K562 (cell line): ENCODE measurements around the gene RPTOR. TPM values are rescaled to one million over a fixed set of nuclear protein-coding genes. Genes with fewer than 3 reads are reported as not detected.
A peak's percentile ranks its signal among the peaks of the same experiment; 100 is the strongest.

Experiments used
- ATAC-seq: fragments of 200-7000 bp; cut with Tn5 transposase; 3 replicates; pipeline ENCODE4 v1.9.1; 2020; ENCODE audit warnings: moderate library complexity
- BruUV-seq: library from RNA; stranded (reverse); fragments of 400-500 nt; replicated peaks from 2 replicates; lab custom pipeline; 2021; lab: Mats Ljungman, UMichigan
- CTCF ChIA-PET: fragments of 300-600 bp; formaldehyde crosslinking; extraction: SDS; loops from one replicate; lab custom pipeline; 2021; ENCODE audit warnings: low intra/inter-chr PET ratio; lab: Yijun Ruan, JAX
- POLR2A ChIA-PET: fragments of 300-600, 350-650 bp; sonication (Branson Sonifier 250); formaldehyde crosslinking; extraction: SDS; loops from one replicate; lab custom pipeline; 2021; ENCODE audit warnings: antibody characterized with exemption, inconsistent platforms; lab: Yijun Ruan, JAX
- DNase-seq, 4 experiments: peaks; one replicate each; pipeline versions ENCODE4 v3.0.0 to v3.0.0-alpha.2; 2011 to 2018; ENCODE audit warnings: low spot score in 3 of 4, mixed read lengths in 3 of 4; ENCODE audit errors: extremely low read depth in 1 of 4
- FAIRE-seq: peaks from 2 replicates; lab custom pipeline; 2011; peaks lifted over from hg19 to GRCh38; lab: Jason Lieb, UNC
- H2AFZ ChIP-seq: 2 replicates; pipeline ENCODE4 v1.6.0; 2011; ENCODE audit warnings: low read depth, low read length, control low read depth, inconsistent platforms
- H3K27ac ChIP-seq: fragments of 200-600 bp; 3 replicates; pipeline ENCODE4 v1.8.0; 2011; ENCODE audit warnings: low read depth, mild to moderate bottlenecking, control low read depth, inconsistent platforms, low read length, moderate library complexity, mixed read lengths; ENCODE audit errors: extremely low read depth
- H3K27me3 ChIP-seq, 2 experiments: fragments of 300-600 bp in 1 of 2; 2 replicates in 1 of 2; 3 replicates in 1 of 2; pipeline versions ENCODE4 v1.6.0 to v1.8.0; 2011; ENCODE audit warnings: inconsistent platforms in 2 of 2, low read length in 2 of 2, mild to moderate bottlenecking in 1 of 2, mixed read lengths in 1 of 2, moderate library complexity in 1 of 2; ENCODE audit not compliant: control insufficient read depth in 2 of 2, insufficient read depth in 2 of 2
- H3K36me3 ChIP-seq: fragments of 300-600 bp; 3 replicates; pipeline ENCODE4 v1.8.0; 2011; ENCODE audit warnings: mild to moderate bottlenecking, low read length, inconsistent platforms; ENCODE audit not compliant: control insufficient read depth, insufficient read depth
- H3K4me1 ChIP-seq, 2 experiments: fragments of 200-600 bp in 1 of 2; replicated peaks in 1 of 2; 2 replicates in 1 of 2; 3 replicates in 1 of 2; pipeline versions ENCODE4 v1.5.1 to v1.8.0; 2011; ENCODE audit warnings: inconsistent platforms in 2 of 2, low read length in 2 of 2, mild to moderate bottlenecking in 1 of 2, mixed read lengths in 1 of 2, moderate library complexity in 1 of 2; ENCODE audit not compliant: control insufficient read depth in 2 of 2, insufficient read depth in 2 of 2
- H3K4me2 ChIP-seq: 2 replicates; pipeline ENCODE4 v1.6.1; 2011; ENCODE audit warnings: low read length, control low read depth, inconsistent platforms, mixed read lengths; ENCODE audit not compliant: insufficient read depth
- H3K4me3 ChIP-seq: fragments of 200-600 bp; sonication (generic), shearing (Covaris generic); 2 replicates; pipeline ENCODE4 v1.5.1; 2016; ENCODE audit warnings: control low read depth, inconsistent platforms
- H3K79me2 ChIP-seq: fragments of 200-600 bp; 3 replicates; pipeline ENCODE4 v1.8.0; 2011; ENCODE audit warnings: low read length, inconsistent platforms; ENCODE audit not compliant: control insufficient read depth, insufficient read depth
- H3K9ac ChIP-seq, 2 experiments: 2 replicates each; pipeline versions ENCODE4 v1.6.0 to v1.6.1; 2011; ENCODE audit warnings: low read depth in 2 of 2, low read length in 2 of 2, control low read depth in 1 of 2, inconsistent platforms in 1 of 2, mild to moderate bottlenecking in 1 of 2, mixed read lengths in 1 of 2; ENCODE audit not compliant: insufficient read depth in 1 of 2
- H3K9me1 ChIP-seq: one replicate; pipeline ENCODE4 v1.6.0; 2011; ENCODE audit warnings: inconsistent platforms, mild to moderate bottlenecking, low read length, moderate library complexity; ENCODE audit not compliant: control insufficient read depth, insufficient read depth
- H3K9me3 ChIP-seq: replicated peaks from 2 replicates; pipeline ENCODE4 v1.5.1; 2011; ENCODE audit warnings: low read depth, low read length, inconsistent platforms; ENCODE audit not compliant: control insufficient read depth, insufficient read depth
- H4K20me1 ChIP-seq: replicated peaks from 2 replicates; pipeline ENCODE4 v1.6.1; 2011; ENCODE audit warnings: low read length, inconsistent platforms, mixed read lengths; ENCODE audit not compliant: control insufficient read depth, insufficient read depth
- ZFP36 ChIP-seq: fragments of 150-350 bp; IDR thresholded peaks from 2 replicates; pipeline ENCODE4 v1.6.1; 2018; ENCODE audit warnings: low read length, low read depth; ENCODE audit not compliant: partially characterized antibody
- WGBS: fragments of 100-300 bp; shearing (Covaris generic); methylation state at CpG from one replicate; pipeline ENCODE4 v1.1.6; 2016; ENCODE audit warnings: low coverage, mixed read lengths; ENCODE audit not compliant: insufficient coverage; ENCODE audit errors: missing lambda C conversion rate; 5-methylcytosine and 5-hydroxymethylcytosine counted together
- in situ Hi-C: fragments of 300-500 bp; cut with MboI; formaldehyde crosslinking; loops from 4 replicates; pipeline ENCODE4 v1.15.0; 2018; ENCODE audit warnings: inconsistent platforms, mixed read lengths
- intact Hi-C: fragments of 100-400 bp; cut with micrococcal nuclease; formaldehyde crosslinking; loops from 2 replicates; pipeline ENCODE4 v1.14.2; 2022
- polyA plus RNA-seq, 8 experiments: library from polyadenylated mRNA; depleted of rRNA in 4 of 8; stranded (reverse) in 5 of 8; unstranded in 3 of 8; fragments of >200 nt; fragmentation: Nextera tagmentation in 2 of 8; fragmentation: Illumina TruSeq in 1 of 8; extraction: Ambion mirVana in 2 of 8; extraction: Trizol in 1 of 8; gene quantifications; 2 replicates each; pipeline versions ENCODE4 v1.2.1 to v1.2.3, GENCODE V29; 2011 to 2014; ENCODE audit warnings: inconsistent platforms in 1 of 8, missing spikeins in 1 of 8
- total RNA-seq, 7 experiments: library from RNA; depleted of rRNA in 6 of 7; stranded (reverse); fragments of >200 nt in 6 of 7; fragmentation: Illumina TruSeq in 2 of 7; extraction: Trizol in 2 of 7; gene quantifications; 2 replicates each; pipeline versions ENCODE4 v1.2.1 to v1.2.3, GENCODE V29; 2011 to 2021; ENCODE audit warnings: low replicate concordance in 1 of 7
- TF ChIP-seq, protein P1 (sequence below): fragments of 450-650 bp; IDR thresholded peaks from 2 replicates; pipeline ENCODE4 v1.6.1; 2014; ENCODE audit warnings: low read depth, mild to moderate bottlenecking, moderate library complexity, borderline replicate concordance

Gene RPTOR
- total and polyA plus RNA-seq, 9 of the 15 experiments (the other 6 are each of a cell fraction or from before 2014, with no cell fraction given) = 0.24 to 54.1 (median 10.2) TPM

DNA sequence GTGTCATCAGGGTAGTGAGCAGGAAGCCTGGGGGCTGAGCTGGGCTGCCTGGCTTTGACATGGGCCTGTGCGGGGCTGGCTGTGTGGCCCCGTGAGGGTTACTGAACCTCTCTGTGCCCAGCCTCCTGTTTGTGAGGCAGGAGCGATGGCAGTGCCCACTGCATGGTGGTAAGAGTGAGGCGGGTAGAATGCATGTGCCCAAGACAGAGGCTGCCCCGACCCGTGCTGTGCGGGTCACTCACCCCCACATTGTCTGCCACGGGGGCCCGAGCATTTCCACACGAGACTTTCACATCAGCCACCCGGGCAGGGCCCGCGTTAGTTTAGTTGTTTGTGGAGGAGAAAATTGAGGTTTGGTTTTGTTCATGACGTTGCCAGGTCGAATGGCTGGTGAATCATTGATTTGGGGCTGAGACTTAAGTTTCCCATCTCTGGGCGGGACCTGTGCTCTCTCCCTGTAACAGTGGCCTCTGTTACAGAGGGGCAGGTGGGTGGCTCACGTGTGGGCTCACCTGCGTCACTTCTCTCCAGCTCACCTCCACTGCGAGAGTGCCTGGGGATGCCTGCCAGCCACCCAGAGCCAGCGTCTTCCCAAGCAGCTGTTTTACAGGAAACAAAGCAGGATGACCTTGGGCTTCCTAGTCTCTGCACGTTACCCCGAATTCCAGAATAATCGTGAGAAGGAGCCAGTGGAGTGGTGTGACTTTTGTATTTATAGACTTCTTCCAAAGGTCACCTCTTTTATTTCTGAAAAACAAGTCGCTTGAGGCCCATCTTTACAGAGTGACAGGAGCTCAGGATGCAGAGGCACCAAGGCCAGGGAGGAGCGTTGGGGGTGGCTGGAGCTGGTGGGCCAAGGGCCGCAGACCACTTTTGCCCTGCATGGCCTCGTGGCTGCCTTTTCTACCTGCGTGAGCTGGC lies 150.6 kb downstream of the RPTOR start:
- FAIRE-seq = no peak
- Histone ChIP-seq H3K27me3 (no peaks in the 10 kb centered on the region; a peak in 1 of 5 replicates), H3K36me3 (0 out of 3 replicates have a peak, but pooled peaks cover 3% of the 10 kb centered on the region), H3K4me2 (no peak overlapping the region), H3K27ac (no peak overlapping the region), H3K9me3 (no peaks in the 10 kb centered on the region), H3K9me1 (peaks cover 8% of the 10 kb centered on the region), H3K9ac (no peak overlapping the region; a peak in 2 of 4 replicates), H3K4me3 (no peak overlapping the region), H3K79me2 (peaks cover 70% of the 10 kb centered on the region), H3K4me1 (peaks cover 3 to 23% of the 10 kb centered on the region in 2 experiments; a peak in 3 of 5 replicates), H2AFZ (no peak overlapping the region), H4K20me1 (peaks cover 43% of the 10 kb centered on the region)
- no peak for ATAC-seq
- 79% methylated on average over 27 of the region's 28 CpGs for WGBS
- TF ChIP-seq, protein P1, sequence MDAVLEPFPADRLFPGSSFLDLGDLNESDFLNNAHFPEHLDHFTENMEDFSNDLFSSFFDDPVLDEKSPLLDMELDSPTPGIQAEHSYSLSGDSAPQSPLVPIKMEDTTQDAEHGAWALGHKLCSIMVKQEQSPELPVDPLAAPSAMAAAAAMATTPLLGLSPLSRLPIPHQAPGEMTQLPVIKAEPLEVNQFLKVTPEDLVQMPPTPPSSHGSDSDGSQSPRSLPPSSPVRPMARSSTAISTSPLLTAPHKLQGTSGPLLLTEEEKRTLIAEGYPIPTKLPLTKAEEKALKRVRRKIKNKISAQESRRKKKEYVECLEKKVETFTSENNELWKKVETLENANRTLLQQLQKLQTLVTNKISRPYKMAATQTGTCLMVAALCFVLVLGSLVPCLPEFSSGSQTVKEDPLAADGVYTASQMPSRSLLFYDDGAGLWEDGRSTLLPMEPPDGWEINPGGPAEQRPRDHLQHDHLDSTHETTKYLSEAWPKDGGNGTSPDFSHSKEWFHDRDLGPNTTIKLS = no peak
- TF ChIP-seq ZFP36 = peak; percentile 48
- intact Hi-C loops = no loop called here
- in situ Hi-C loops = no loop called here
- ChIA-PET POLR2A (no interaction called here), CTCF (no interaction called here)
- no peak for DNase-seq
- no TSS peak for BruUV-seq
